ENCODE measurements around the gene RNF115.
"Not testable (repeated sequence)": the region's sequence is repeated elsewhere in the genome, so short reads cannot be mapped to it uniquely, and the experiment has no call there.

RNF115 gene

DNA sequence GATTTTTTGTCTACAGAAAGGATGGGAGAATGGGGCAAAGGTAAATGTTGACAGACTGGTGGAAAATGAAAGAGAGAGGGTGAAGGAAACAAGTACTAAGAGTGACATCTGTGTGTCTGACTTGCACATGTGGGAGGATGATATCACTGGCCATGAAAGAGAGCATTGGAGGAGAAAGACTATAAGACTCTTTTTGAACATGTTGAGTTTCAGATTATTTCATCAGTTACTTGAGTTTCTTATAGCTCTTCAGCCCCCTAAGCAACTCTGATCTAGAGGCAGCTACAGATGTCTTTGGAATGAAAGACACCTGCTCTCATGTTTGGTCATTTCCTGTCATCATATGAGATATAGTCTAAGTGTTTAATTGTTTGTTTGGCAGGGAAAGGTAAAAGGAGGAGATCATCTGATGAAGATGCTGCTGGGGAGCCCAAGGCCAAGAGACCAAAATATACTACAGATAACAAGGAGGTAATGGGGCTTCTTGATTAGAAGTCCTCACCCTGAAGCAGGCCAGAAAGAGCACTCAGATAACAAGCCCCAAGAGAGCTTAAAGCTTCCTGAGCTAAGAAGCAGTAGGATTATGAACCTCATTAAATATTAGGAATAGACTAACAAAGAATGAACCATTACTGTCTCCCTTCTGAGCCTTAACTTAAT, 4.6 kb upstream of the RNF115 start:
- FAIRE-seq (no peak), DNase-seq (ENCODE audit: extremely low spot score, insufficient read length, low read depth) (no peak)

GRCh38 chr1:145827966-145828365, 4.1 kb upstream of the RNF115 start:
- DNase-seq (ENCODE audit: extremely low spot score, insufficient read length, low read depth) = no peak
- FAIRE-seq = no peak

- DNase-seq (ENCODE audit: extremely low spot score, insufficient read length, low read depth) (no peak), FAIRE-seq (no peak)
Measured at GRCh38 chr1:145826030-145826429, 2.1 kb upstream of the RNF115 start.

DNA sequence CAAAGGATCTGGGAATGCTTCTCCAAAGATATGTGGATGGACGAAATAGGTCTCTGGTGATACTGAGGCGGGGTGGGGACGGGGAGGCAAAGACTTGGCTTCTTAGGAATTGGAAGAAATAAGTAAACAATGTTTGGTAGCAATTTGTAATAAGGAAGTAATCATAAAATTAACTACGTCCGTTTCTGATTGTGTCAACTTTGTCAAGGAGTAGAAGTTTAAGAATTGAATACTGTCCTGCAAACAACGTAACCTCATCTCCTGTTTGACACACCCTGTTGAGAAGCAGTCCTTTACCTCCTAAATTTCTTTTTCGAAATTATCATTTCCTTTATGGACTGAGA, 576 bp upstream of the RNF115 start:
- DNase-seq (ENCODE audit: extremely low spot score, insufficient read length, low read depth) = no peak
- no peak for FAIRE-seq

- DNase-seq (ENCODE audit: extremely low spot score, insufficient read length, low read depth); FAIRE-seq: not testable (repeated sequence)
Measured at GRCh38 chr1:145822779-145823331, 1.0 kb downstream of the RNF115 start.

- not testable (repeated sequence) for DNase-seq (ENCODE audit: extremely low spot score, insufficient read length, low read depth); FAIRE-seq
Measured at GRCh38 chr1:145818095-145818494, 5.8 kb downstream of the RNF115 start.

GRCh38 chr1:145812977-145813810, 10.7 kb downstream of the RNF115 start:
- not testable (repeated sequence) for FAIRE-seq; DNase-seq (ENCODE audit: extremely low spot score, insufficient read length, low read depth)

DNA sequence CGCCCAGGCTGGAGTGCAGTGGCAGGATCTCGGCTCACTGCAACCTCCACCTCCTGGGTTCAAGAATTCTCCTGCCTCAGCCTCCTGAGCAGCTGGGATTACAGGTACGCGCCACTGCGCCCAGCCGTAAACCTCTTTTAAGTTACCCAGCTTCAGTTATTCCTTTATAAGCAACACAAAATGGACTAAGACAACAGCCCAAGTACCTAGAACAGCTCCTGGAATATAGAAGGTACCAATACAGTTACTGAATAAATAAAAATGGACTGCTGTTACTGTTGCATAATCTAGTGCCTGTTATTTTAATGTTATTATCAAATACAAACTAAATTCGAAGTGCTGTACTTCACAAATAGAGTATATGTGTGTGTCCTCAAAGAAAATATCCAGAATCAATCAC, 17.1 kb downstream of the RNF115 start:
- DNase-seq (ENCODE audit: extremely low spot score, insufficient read length, low read depth) = no peak
- FAIRE-seq = no peak

DNA sequence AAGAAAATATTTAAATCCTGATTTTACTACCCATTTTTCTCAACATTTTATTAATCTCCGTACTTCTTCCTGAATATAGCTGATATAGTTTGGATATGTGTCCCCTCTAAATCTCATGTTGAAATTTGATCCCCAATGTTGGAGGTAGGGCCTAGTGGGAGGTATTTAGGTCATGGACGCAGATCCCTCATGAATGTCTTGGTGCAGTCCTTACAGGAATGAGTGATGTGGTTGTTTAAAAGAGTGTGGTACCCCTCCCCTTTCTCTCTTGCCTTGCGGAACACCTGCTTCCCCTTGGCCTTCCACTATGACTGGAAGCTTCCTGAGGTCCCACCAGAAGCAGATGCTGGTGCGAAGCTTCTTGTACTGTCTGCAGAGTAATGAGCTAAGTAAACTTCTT, 17.5 kb downstream of the RNF115 start:
- no peak for DNase-seq (ENCODE audit: extremely low spot score, insufficient read length, low read depth)
- FAIRE-seq = no peak

- DNase-seq (ENCODE audit: extremely low spot score, insufficient read length, low read depth) (no peak), FAIRE-seq (no peak)
Measured at GRCh38 chr1:145805057-145805456, 18.8 kb downstream of the RNF115 start.

DNA sequence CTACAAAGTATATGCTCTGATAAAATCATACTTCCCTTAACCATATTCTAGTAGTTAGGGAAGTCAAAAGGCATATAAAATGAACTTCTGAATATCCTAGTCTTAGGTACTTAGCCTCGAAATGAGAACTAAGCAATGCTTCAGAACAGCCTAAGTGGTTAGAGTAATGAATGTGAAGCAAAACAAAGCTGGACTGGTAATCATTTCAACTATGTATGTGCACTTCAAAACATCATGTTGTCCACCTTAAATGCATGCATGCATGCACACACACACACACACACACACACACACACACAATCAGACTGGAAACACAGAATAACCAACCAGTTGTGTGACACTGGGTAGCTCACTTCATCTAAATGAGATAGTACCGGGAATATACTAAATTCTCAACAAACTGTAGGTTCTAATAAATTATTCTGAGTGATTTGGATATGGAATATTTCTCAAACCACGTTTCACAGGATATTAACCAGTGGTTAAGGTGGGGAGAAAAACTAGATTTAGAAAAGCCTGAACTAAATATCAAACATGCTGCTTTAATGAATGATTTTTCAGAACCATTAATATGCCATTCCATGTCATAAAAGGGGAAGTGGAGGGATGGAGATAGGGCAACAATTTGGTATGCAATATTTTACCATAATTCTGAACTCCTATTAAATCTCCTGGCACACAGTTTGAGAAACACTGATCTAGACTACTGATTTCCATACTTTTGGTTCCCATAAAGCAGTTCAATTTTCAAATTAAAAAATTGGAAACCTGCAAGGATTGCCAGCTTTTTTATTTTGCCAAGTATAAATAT, 19.5 kb downstream of the RNF115 start:
- FAIRE-seq (no peak), DNase-seq (ENCODE audit: extremely low spot score, insufficient read length, low read depth) (no peak)

- DNase-seq (ENCODE audit: extremely low spot score, insufficient read length, low read depth) (no peak), FAIRE-seq (no peak)
Measured at GRCh38 chr1:145799806-145800205, 24.1 kb downstream of the RNF115 start.

DNA sequence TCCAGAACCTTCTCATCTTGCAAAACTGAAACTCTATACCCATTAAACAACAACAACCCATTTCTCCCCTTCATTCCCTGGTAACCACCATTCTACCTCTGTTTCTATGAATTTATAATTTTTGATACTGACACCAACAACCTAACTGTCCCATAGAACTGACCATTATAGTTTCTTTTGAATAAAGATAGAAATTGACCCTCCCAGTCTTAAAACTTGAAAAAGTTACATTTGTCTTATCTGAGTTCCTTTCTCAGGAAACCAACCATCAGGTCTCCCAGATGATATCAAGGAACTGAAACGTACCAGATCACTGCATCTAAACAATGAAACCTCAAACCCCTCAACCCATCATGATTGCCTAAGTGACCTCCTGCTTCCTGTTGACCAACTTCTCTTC, 27.1 kb downstream of the RNF115 start:
- FAIRE-seq (no peak), DNase-seq (ENCODE audit: extremely low spot score, insufficient read length, low read depth) (no peak)

- DNase-seq (ENCODE audit: extremely low spot score, insufficient read length, low read depth) (no peak), FAIRE-seq (no peak)
Measured at GRCh38 chr1:145795257-145795881, 28.5 kb downstream of the RNF115 start.

DNA sequence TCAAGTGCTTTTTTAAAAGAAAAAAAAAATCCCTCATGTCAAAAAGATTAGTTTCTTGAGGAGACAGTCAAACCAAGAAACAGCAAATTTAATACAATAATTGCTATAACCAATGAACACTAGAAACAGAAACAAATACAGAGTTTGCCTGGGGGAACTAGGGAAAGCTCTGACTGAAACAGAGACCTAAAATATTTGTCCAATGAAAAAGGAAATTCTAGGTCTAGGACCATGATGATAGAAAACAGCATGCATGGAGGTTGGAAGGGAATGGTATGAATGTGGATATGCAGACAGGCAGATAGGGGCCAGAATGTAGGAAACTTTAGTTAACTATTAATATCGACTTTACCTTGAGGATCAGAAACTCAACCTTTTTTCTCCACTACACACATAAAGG, 31.4 kb downstream of the RNF115 start:
- no peak for FAIRE-seq
- DNase-seq (ENCODE audit: extremely low spot score, insufficient read length, low read depth) = no peak

- FAIRE-seq; DNase-seq (ENCODE audit: extremely low spot score, insufficient read length, low read depth): not testable (repeated sequence)
Measured at GRCh38 chr1:145791860-145792259, 32.0 kb downstream of the RNF115 start.

- DNase-seq (ENCODE audit: extremely low spot score, insufficient read length, low read depth) (no peak), FAIRE-seq (no peak)
Measured at GRCh38 chr1:145788580-145788979, 35.3 kb downstream of the RNF115 start.

DNA sequence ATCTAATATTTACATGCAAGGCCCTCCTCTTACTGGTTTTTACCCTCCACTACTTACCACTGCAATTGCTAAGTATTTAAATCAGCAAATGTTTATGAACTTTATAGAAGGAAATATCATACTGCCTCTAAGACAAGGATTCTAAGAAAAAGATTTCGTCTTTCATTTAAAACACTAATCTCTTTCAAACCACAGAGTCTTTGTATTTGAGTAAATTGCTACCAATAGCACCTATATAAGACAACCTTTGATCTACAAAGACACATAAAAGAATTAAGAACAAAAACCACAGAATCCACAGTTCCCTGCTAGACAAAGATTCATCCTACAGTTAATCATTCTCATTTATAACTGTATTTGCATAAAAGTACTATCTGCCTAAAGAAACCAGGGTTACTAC, 37.6 kb downstream of the RNF115 start:
- no peak for FAIRE-seq
- DNase-seq (ENCODE audit: extremely low spot score, insufficient read length, low read depth) = no peak

DNA sequence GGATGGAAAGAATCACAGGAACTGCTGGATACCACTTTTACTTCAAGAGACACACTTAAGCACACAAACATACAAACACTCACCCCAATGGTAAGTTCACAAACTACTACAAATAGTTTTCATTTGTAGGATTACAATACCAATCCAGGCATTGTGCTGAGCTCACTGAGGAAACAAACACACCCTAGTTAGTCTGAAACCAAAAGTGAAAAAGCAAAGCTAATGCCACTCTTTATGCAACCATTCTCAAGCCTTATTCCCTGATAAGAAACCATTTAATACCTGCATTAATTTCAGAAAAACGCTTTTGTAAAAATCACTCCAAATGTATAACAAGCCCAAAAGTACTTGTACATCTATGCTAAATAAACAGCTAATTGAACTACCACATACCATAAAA, 38.3 kb downstream of the RNF115 start:
- DNase-seq (ENCODE audit: extremely low spot score, insufficient read length, low read depth) = no peak
- FAIRE-seq = peak; percentile 73

GRCh38 chr1:145784409-145784808, 39.5 kb downstream of the RNF115 start:
- DNase-seq (ENCODE audit: extremely low spot score, insufficient read length, low read depth) (no peak), FAIRE-seq (no peak)
